GOT3 (cell line): ENCODE measurements around the gene ASPHD1.
"Not testable (repeated sequence)": the region's sequence is repeated elsewhere in the genome, so short reads cannot be mapped to it uniquely, and the experiment has no call there.

Experiments used
- DNase-seq: peaks from one replicate; lab custom pipeline; 2025; ENCODE audit warnings: mixed read lengths; lab: John Stamatoyannopoulos, UW

The ASPHD1 gene, protein sequence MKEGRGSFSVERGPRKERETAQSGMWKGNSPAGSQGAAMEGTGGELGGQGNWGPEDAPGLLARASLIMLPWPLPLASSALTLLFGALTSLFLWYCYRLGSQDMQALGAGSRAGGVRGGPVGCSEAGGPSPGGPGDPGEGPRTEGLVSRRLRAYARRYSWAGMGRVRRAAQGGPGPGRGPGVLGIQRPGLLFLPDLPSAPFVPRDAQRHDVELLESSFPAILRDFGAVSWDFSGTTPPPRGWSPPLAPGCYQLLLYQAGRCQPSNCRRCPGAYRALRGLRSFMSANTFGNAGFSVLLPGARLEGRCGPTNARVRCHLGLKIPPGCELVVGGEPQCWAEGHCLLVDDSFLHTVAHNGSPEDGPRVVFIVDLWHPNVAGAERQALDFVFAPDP

DNA sequence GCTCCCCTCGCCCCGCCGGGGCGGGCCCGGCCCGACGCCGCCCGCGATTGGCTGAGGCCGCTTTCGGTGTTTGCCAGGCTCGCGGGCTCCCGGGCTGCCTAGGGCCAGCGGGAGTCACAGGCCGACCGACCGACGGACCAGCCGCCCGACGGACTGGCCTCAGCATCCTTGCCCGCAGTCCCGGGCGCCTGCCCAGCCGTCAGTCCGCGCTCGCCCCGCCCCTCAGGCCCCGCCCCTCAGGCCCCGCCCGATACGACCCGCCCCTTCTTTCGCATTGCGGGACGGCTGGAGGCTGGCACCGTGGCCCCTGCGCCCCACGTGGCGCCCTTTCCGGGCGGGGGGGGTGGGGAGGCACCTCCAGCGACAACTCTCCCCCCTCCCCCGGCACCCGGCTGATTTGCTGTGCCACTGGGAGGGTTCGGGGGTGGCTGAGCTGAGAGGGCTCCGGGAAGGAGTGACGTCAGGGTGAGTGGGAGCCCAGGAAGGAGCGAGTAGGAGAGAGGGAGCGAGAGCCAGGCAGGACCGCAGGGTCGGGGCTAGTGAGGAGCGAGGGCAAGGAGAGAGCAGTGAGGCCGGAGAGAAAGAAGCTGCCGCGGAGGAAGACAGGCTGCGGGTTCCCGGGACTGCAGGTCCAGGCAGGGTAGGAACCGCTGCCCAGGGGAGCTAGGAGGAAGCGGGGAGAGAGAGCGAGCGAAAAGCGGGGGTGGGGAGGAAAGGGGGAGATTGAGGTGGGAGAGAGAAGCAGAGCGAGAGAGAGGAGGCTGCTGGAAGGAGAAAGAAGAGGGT, at the start of gene ASPHD1:
TSS of gene ASPHD1 (plus strand) at position 387 of the 786 bp plus-strand sequence. CDS start 484 bp downstream, outside the sequence.
- DNase-seq, result peak; percentile 57

DNA sequence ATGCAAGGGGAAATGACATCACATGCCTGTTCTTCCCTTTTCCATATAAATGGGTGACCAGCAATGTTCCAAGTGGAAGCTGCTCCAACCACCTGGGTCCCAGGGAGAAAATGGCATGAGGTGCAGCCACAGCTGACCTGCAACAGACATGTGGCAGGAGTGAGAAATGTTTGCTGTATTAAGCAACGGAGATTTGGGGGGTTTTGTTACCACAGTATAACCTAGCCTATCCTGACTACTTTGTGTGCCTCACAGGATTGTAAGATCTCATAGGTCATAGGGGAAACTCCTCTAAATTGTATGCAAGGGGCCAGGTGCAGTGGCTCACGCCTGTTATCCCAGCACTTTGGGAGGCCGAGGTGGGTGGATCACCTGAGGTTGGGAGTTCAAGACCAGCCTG, 49.3 kb upstream of the ASPHD1 start:
- DNase-seq, result no peak

DNA sequence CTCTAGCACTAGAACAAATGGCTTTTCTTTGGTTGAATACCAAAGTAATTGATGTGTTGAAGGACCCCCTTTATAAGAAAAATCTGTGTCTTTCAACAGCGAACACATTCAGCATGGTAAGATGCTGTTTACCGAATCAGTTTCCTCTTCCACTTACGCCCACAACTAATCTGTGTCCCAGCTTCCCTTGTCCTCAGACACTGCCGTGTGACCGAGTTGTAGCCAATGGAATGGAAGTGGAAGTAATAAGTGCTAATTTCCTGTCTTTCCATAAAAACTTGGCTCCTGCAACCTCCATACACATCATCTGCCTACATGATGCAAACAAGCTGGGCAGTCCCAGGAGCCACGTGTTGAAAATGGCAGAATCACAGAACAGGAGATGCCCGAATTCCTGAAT, 47.6 kb upstream of the ASPHD1 start:
- no peak for DNase-seq

- no peak for DNase-seq
Observed at GRCh38 chr16:29854520-29855100, 45.7 kb upstream of the ASPHD1 start.

DNA sequence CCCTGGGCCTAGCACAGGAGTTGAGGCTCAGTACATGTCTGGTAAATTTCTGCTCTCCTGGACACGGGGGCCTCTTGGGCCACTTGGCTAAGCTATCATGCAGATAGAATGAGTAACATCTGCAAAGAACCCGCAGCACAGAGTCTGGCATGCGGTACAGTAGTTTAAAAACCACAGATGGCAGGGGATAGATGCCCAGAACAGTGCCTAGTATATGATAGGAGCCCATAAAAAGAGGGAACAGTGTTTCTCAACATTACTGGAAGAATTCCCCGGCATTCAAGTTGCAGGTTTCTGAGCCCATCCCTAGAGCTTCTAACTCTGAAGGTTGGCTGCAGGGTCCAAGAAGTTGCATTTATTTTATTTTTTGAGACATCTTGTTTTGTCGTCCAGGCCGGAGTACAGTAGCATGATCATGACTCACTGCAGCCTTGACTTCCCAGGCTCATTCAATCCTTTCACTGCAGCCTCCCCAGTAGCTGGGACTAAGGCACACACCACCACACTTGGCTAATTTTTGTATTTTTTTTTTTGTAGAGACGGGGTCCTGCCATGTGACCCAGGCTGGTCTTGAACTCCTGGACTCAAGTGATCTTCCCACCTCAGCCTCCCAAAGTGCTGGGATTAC, 43.0 kb upstream of the ASPHD1 start:
- peak; percentile 27 for DNase-seq

- DNase-seq, result no peak
Observed at GRCh38 chr16:29858149-29858849, 42.0 kb upstream of the ASPHD1 start.

DNA sequence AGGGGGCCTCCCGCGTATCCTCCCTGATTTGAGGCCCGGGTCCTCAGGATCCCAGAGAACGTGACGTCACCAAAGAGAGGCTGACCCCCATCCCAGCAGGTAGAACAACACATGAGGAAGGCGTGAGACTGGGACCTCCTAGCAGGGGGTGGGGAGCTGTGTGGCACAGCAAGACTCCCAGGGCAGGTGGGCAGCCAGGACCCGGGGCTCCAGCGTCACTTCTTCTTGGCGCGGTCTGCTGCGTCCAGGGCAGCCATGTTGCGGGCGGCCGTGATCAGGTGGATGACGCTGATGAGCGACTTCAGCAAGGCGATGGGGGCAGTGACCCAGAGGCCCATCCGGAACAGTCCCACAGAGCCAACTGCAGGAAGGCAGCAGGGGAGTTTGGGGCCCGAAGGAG, 41.3 kb upstream of the ASPHD1 start:
- DNase-seq, result no peak

DNA sequence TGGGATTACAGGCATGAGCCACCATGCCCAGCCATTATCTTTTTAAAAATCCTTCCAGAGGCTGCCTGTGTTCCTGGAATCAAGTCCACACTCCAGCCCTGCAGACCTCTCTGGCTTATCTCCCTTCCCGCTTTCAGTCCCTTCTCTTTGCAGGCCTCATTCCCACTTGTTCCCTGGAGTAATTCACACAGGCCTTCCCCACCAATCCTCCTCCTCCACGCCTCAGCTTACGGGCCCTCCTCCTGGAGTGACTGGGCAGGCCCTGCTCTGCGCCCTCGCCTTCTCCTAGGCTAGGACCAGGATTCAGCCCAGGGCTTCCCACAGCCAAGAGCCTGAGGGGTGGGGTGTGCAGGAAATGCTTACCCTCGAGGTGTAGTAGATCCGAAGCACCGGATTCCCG, 40.1 kb upstream of the ASPHD1 start:
- no peak for DNase-seq

GRCh38 chr16:29862383-29862883, 37.9 kb upstream of the ASPHD1 start:
- no peak for DNase-seq

DNA sequence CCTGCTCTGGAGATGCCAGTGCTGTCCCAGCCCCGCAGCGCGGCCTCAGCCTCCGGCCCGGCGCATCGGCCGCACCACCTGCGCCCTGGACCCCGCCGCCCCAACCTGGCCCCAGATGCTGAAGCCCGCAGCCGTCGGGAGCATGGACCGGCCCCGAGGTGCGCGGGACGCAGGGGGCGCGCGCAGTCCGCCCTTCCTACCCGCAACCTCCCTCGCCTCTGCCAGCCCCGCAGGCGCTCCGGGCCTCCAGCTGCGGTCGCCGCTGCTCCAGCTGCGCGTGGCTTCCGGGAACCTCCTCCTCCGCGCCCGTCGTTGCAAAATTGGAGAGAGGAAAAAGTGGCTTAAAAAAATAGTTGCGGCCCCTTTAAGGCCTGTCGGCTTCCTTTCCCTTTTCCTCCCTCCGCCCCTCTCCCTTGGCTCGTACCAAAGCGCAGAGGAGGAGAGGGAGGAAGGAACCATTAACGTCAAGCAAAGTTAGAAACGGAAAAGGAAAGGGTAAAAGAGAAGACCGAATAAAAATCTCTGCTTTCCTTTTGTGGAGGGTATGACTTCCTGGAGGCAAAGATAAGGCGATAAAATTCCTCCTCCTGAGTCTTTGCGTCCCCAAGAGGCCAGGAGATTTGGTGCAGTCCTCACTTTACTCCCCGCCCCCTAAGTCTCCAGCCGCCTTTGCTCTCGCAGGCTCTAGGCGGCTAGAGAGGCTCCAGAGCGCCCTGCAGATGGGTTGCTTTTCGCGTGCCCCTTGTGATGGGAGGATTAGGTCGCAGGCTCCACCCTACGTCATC, 37.2 kb upstream of the ASPHD1 start, which contains the start of gene CDIPT:
TSS of gene CDIPT (minus strand) at position 343 of the 785 bp plus-strand sequence. CDS start 369 bp downstream, outside the sequence.
- DNase-seq, result peak; percentile 76

DNA sequence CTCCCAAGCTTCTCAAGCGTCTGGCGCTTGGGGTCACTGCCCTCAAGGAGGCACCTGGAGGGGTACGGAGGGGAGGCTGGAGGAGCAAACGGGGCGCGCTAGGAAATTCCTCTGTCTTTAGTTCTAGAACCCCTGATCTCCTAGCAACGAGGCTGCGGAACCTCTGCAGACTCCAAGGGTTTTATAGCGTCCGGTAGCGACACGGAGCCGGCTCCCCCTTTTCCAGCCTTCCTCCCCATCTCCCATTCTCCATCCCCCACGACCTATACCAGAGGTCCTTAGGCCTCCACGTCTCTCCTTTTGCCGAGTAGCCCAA, 36.7 kb upstream of the ASPHD1 start:
- DNase-seq, result no peak

GRCh38 chr16:29864205-29864604, 36.1 kb upstream of the ASPHD1 start:
- DNase-seq, result no peak

- no peak for DNase-seq
Observed at GRCh38 chr16:29868396-29869009, 31.8 kb upstream of the ASPHD1 start.

- not testable (repeated sequence) for DNase-seq
Observed at GRCh38 chr16:29869067-29869466, 31.2 kb upstream of the ASPHD1 start.

DNA sequence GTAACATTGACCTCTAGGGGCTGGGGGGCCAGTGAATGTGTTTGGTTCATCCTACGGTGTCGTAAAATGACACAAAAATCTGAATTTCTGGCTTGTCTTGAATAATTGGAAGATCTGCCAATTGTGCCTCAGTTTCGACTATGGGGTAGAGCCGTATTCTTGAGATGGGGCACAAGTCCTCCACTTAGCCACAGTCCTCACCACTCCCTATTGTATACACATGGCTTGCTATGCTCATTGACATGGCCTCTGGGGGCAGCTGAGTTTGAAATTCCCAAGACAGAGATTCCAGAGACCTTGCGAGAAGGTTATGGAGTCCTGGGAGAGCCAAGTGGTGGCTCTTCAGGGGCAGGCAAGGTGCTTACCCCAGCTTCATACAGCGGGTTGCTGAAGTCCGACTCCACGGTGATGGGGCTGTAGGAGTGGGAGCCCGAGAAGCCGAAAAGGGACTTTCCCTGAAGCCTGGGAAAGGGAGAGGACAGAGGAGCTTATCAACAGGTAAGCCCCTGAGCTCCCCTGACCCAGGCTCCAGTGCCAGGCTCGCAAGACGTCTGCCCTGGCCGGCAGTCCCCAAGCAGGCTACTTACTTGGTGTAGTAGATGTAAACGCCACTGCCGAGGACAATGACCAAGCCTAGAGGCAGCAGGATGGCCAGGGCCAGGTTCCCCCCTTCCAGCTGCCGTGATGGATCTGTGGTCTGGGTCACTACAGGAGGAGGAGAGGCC, 28.3 kb upstream of the ASPHD1 start:
- DNase-seq, result no peak

GRCh38 chr16:29873319-29873718, 27.0 kb upstream of the ASPHD1 start:
- DNase-seq, result no peak

GRCh38 chr16:29875206-29875605, 25.1 kb upstream of the ASPHD1 start:
- DNase-seq, result no peak

DNA sequence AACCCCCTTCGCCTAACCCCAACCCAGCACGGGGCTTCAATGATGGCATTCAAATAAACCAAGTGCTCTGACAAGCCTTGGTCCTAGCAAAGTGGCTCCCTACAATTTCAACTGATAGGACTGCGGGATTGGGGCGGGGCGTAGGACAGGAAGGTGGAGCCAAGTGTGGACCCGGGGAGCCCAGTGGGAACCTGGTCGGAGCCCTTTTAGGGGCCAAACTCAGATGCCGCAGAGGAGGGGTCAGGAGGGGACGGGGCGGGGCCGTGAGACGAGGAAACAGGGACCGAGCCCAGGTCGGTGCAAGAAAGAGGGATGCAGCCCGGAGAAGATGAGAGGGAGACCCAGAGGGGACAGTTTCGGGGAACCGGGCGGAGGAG, 24.1 kb upstream of the ASPHD1 start:
- DNase-seq, result no peak

DNA sequence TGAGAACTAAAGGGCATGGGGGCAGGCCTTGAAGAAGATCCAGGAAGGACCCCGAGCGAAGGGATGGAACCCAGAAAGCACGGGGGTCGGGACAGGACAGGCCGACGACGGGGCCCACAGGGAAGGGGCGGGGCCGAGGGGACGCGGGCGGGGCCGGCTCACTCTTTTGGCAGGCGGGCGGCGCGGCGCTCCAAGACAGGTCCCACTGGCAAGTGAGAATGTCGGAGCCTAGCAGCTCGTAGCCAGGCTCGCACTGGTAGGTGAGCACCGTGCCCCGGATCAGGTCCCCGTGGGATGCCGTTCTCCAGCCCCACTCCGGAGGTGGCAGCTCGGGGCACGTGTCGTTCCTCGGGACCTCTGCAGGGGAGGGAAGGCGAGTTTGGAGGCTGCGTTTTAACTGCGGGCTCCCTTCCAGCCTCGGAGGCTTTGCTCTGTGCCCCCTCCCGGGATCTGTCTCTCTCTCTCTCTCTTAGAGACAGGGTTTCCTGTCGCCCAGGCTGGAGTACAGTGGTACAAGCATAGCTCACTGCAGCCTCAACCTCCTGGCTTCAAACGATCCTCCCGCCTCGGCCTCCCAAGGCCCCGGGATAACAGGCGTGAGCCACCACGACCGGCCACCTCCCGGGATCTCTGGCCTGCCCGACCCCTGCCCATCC, 23.6 kb upstream of the ASPHD1 start:
- DNase-seq, result no peak
